ENCODE results near the gene STIM1.

DNA sequence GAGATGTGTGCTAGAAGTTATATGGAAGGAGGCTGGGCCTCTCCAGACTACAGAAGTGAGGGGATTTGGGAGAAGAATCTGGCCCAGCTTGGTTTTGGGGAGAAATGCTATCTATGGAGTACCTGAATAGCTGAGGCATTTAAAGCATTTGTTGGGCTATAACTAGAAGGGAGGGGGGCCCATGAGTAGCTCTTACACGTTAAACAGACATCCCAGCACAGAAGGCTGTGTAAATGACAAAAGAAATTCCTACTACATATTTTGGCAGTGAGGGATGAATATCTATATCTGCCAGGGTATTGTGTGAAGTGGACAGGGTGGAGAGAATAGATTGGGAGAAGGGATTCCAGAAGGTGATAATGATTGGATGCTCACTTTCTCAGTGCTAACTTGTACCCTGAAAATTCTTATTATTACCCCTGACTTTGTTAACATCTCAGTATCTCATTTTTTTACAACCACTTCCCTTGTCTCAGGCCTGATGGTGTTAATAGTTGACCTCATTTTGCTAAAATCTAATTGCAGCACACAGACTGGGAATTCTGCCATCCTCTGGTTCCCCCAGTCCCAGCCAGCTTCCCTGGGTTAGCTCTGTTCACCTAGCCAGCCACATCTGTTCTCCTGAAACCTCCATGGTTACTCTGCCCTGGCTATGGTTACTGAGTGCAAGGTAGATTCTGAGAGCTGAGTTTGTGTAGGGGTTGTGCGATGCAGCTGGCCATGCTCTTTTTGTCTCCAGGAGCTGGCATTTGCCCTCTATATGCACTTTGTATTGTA, 210.3 kb downstream of the STIM1 start:
- TF ChIP-seq, protein P1, sequence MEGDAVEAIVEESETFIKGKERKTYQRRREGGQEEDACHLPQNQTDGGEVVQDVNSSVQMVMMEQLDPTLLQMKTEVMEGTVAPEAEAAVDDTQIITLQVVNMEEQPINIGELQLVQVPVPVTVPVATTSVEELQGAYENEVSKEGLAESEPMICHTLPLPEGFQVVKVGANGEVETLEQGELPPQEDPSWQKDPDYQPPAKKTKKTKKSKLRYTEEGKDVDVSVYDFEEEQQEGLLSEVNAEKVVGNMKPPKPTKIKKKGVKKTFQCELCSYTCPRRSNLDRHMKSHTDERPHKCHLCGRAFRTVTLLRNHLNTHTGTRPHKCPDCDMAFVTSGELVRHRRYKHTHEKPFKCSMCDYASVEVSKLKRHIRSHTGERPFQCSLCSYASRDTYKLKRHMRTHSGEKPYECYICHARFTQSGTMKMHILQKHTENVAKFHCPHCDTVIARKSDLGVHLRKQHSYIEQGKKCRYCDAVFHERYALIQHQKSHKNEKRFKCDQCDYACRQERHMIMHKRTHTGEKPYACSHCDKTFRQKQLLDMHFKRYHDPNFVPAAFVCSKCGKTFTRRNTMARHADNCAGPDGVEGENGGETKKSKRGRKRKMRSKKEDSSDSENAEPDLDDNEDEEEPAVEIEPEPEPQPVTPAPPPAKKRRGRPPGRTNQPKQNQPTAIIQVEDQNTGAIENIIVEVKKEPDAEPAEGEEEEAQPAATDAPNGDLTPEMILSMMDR (IDR thresholded peaks at IDR 0.05): no peak
- TF ChIP-seq POLR2A (IDR thresholded peaks at IDR 0.05): no peak

All from right lobe of liver (tissue), 4 donors.